HG02759 (cell line): ENCODE data around the gene MORN4.
"Not testable (repeated sequence)": the region's sequence is repeated elsewhere in the genome, so short reads cannot be mapped to it uniquely, and the experiment has no call there.

ENCODE experiments used
- ATAC-seq: cut with Tn5 transposase; IDR thresholded peaks from one replicate; pipeline ENCODE4 v1.9.1; 2021; ENCODE audit warnings: mild to moderate bottlenecking, moderate library complexity; ENCODE audit not compliant: unreplicated experiment

MORN4 gene

DNA sequence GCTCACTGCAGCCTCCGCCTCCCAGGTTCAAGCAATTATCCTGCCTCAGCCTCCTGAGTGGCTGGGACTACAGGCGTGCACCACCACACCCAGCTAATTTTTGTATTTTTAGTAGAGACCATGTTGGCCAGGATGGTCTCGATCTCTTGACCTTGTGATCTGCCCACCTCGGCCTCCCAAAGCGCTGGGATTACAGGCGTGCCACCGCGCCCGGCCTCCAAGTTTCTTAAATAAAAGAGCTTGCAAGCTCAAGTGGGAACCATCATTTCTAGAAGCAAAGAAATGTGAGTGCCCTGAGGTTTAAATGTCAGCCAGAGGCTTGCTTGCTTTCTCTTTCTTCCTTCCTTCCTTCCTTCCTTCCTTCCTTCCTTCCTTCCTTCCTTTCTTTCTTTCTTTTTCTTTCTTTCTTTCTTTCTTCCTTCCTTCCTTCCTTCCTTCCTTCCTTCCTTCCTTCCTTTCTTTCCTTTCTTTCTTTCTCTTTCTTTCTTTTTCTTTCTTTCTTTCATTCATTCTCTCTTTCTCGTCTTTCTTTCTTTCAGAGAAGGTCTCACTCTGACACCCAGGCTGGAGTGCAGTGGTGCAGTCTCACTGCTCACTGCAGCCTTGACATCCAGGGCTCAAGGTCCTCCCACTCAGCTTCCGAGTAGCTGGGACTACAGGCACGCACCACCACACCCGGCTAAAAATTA is 9.3 kb upstream of the MORN4 start:
- not testable (repeated sequence) for ATAC-seq

DNA sequence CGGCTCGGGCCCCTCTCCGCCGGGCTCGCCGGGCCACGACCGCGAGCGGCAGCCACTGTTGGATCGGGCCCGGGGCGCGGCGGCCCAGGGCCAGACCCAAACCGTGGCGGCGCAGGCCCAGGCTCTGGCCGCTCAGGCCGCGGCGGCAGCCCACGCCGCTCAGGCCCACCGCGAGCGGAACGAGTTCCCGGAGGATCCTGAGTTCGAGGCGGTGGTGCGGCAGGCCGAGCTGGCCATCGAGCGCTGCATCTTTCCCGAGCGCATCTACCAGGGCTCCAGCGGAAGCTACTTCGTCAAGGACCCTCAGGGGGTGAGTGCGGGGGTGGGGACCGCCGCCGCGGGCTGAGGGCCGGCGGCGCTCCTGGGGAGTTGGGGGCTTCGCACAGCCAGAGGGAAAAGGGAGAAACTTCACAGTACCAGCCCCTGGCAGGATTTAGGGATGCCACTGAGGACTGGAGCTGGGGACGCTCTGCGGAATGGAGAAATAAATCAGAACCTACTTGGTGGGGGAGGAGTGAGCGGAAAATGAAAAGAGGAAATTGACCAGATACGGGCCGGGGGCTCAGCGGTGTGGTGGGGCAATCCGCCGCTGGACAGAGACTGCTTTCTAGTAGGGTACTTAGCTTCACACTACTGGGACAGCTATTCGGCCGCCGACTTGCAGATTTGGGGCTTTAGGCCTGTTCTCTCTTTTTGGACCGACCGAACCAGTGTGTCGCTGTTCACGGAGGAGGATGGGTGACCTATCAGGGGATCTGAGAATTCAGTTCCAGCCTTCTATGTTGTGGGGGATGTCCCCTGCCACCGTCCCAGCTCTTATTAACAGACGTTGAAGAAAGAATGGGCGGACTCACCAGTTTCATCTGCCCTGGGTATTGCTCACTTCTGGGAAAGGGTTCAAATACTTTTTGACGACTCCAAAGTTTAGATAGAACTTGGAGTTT is 7.8 kb upstream of the MORN4 start:
- peak; percentile 34 for ATAC-seq

DNA sequence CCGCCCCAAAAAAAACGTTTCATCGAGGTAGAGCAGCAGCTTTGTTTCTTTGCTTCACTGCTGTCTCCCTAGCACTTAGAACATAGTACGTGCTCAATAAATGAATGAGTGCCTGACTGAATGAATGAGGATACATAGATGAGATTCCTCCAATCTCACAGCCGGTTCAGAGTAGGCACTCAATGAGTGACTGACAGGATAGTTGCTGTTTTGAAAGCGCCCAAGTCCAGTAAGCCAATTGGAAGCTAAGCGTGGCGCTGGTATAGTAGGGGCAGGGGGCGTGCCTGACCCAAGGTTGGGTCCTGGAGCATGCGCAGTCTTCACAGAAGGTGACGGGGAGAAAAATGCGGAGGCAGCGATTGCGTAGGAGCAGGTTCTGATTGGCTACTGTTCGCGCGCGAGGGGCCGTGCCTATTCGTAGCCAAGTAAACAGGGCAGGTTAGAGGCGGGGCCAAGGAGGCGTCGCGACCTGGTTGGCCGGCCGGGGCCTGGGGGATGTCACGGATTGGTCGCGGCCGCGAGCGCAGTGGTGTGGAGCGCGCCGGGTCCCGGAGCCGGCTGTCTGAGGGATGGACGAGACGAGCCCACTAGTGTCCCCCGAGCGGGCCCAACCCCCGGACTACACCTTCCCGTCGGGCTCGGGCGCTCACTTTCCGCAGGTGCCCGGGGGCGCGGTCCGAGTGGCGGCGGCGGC is 7.0 kb upstream of the MORN4 start, which contains the start of gene PI4K2A:
PI4K2A (plus strand) TSS at position 498 of the 694 bp plus-strand sequence; CDS start at position 570, 72 bp downstream.
- peak; percentile 99 for ATAC-seq

DNA sequence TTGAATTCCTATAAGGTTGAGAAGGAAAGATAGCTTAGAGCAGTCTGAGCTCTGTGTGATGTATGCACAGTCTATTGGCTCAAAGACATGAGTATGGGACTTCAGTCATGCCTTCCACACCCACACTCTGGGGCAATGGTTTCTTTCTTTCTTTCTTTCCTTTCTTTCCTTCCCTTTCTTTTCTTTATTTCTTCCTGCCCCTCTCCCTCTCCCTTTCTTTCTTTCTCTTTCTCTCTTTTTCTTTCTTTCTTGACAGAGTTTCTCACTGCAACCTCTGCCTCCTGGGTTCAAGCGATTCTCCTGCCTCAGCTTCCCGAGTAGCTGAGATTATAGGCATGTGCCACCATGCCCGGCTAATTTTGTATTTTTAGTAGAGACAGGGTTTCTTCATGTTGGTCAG is 5.8 kb upstream of the MORN4 start:
- ATAC-seq: not testable (repeated sequence)

DNA sequence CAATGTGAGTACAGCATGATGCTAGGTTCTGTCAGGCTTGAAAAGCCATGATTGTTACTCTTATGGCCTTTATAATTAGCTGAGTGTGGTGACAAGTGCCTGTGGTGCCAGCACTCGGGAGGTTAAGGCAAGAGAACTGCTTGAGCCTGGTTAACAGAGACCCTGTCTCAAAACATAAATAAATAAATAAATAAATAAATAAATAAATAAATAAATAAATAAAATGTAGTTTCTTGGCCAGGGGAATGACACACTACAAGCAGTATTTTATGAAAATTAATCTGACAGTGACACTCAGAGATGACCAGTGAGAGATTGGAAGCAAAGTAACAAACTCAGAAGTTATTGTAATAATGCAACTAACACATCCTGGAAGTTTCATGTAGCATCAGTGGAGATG is 2.3 kb upstream of the MORN4 start:
- ATAC-seq: no peak

DNA sequence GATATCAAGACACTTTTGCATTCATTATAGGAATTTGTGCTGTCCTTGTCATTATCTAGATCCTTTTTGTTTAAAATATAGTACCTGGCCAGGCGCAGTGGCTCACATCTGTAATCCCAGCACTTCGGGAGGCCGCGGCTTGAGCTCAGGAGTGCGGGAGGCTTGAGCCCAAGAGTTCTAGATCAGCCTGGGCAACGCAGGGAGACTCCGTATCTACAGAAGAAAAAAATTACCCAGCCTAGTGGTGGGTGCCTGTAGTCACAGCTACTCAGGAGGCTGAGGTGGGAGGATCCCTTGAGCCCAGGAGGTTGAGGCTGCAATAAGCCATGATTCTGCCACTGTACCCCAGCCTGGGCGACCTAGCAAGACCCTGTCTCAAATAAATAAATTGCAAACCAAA is 621 bp upstream of the MORN4 start:
- no peak for ATAC-seq

DNA sequence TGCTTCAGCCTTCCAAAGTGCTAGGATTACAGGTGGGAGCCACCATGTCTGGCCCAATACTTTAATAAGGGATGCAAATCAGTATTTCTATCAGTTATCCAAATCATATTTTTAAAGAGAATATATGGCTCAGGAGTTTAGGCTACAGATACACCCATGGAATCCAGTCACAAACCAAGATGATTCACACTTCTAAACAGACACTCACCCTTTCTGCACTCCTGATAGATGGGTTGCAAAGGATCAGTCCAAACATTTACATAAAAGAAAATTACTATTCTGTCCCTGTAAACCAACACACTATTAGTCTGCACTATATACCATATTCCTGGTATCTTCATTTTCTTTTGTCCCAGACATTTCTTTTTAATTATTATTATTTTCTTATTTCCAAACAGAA is 2.2 kb downstream of the MORN4 start:
- no peak for ATAC-seq

DNA sequence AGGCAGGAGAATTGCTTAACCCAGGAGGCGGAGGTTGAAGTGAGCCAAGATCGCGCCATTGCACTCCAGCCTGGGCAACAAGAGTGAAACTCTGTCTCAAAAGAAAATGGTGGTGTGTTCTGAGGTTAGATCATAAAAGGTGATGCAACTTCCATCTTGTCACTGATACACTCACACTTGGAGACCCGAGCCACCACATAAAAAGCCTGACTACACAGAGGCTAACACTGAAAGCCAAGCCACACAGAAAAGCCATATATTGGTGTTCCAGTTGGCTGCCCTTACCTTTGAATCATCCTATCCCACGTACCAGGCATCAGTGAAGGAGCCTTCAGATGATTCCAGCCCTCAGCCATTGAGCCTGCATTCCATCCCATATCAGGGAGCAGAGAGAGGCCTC is 4.0 kb downstream of the MORN4 start:
- ATAC-seq: no peak

DNA sequence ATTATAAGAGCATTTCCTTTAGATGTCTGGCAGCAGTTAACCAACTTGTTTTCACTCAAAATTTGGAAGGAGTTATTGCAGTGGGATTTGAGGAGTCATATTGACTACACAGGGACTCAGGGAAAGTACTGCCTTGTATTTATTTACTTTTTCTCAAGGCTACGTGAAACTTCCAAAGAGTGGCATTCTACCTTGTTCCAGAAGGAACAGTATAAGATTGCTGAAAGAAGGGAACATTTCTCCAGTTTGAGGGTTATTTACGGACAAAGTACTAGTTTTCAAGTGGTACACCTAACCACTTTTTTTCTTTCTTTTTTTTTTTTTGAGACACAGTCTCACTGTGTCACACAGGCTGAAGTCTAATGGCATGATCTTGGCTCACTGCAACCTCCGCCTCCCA is 5.1 kb downstream of the MORN4 start:
- ATAC-seq: no peak

DNA sequence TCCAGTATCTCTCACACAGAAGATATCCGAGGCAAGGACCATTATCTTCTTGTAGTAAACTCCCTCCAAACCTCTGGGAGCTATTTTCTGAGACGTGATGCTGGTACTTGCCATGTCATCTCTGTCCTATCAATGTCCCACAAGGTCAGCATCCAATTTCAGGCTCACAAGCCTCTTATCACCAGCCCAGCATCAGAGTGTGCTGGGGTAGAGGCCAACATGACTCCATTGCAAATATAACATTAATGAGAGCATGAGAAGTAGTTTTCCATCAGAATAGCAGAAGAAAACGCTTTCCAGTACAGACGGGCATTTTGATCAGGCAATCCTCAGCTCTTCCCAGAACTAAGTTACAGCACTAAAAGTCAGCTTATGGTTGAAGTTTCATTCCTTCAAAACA is 5.6 kb downstream of the MORN4 start:
- ATAC-seq: no peak

DNA sequence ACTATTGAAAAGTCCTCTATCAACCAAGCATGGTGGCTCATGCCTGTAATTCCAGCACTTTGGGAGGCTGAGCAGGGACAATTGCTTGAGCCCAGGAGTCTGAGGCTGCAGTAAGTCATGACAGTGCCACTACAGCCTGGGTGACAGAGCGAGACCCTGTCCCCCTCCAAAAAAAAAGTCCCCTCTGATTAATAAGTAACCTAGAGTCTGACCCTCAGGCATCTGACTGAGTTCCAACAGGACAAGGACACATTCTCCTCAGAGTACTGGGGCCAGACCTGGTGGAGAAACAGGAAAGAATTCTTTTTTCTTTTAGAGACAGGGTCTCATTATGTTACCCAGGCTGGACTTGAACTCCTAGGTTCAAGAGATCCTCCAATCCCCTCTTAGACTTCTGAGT is 10.0 kb downstream of the MORN4 start:
- no peak for ATAC-seq

DNA sequence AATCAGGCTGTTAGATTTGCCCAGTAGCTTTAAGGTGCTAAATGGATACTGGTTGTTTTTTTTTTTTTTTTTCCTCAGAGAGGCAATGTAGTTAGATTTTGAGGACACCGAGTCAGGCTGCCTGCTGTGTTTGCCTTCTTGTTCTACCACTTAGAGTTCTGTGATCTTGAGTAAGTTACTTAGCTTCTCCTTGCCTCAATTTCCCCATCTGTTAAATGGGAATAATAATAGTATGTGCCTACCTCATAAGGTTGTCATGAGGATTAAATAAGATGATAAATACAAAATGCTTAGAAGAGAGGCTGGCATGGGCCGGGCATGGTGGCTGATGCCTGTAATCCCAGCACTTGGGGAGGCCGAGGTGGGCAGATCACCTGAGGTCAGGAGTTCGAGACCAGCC is 14.6 kb downstream of the MORN4 start:
- ATAC-seq: no peak

DNA sequence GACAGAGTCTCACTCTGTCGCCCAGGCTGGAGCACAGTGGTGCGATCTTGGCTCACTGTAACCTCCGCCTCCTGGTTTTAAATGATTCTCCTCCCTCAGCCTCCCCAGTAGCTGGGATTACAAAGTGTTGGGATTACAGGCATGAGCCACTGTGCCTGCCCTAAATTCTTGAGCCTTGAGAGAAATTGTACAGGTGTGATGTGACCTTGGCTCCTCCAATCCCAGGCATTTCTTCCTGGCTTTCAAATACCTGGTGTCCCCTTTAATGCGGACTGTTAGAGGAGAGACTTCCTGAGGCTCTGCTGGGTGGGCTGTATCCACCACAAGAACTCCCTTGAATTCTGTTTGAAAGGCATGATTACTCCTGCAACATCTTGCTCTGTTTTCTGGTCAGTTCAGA is 15.0 kb downstream of the MORN4 start:
- ATAC-seq: no peak

DNA sequence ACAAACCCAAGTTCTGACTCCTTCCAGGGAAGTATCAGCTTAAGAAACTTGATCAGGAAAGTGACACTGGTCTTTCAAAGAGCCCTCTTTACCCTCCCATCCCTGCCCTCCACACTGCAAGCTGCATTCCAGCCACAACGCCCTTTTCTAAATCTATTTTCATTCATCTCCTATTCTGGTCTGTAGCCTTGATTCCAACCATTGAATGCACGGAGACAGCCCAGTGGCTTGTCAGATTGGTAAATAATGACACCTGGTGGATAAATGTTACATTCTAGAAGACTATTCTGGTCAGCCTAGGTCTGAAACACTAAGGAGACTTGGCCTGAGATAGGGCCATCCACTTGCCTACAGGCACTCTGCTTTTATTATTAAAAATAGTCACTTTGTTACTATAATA is 20.9 kb downstream of the MORN4 start:
- ATAC-seq: no peak

DNA sequence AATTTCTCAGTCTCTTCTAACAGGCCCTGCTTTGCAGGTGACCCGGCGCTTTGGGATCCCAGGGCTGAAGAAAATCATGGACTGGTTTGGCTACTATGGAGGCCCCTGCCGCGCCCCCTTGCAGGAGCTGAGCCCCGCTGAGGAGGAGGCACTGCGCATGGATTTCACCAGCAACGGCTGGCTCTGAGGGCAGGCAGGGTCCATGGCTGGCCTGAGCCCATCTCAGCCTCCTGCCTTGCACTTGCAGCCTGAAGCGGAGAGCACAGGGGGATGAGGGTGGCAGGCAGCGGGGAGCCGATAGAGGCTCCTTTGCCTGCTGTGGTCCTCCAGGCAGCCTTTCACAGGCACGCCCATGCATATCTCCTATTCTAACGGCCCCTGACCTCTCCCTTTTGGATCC is 21.8 kb downstream of the MORN4 start:
- no peak for ATAC-seq

DNA sequence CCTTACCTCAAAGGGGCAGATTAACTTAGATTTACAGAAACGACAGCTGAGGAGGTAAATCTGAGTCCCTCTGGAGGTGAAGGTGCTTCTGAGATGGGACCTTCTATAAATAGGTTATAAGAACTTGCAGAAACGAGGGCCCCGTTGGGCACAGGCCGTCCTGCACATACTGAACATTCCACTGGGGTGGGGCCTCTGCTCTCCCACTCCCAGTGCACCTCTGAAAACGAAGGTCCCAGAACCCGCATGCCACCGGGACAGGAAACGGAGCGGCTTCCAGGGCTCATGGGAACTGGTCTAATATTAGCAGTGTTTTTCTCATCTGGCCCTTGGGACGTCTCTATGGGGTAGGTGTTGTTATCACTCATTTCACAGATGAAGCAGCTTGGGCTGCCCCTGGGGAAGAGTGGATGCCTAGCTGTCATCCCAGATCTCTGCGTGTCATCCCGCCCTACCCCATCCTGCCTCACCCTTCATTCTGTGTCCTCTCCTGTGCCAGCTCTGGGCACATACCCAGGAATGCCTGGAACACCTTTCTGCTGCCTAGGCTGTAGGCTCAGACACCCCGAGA is 24.2 kb downstream of the MORN4 start:
- ATAC-seq: no peak

DNA sequence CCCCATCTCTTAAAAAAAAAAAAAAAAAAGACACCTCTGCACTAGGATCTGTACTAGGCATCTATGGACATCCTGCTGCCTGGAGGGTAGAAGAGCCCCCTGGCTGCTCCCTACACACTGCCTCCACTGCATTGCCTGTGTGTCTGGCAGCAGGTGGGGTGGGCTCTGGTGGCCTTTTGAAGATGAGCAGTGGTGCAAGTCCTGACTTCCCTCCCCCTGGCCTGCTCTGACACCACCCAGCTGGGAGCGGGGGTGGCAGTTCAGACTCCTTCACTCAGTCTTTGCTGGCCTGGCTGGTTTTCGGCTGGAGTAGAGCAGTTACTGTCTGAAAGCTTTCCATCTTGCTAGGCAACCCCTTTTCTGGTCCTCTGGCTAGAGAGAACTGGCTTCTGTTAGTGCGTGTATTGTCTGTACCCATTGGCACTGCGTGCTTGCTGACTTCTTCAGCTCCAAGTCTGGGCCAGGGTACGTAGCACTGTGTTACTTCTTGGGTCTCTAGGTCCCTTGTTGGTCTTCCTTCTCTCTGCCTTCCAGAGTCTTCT is 26.1 kb downstream of the MORN4 start:
- no peak for ATAC-seq

DNA sequence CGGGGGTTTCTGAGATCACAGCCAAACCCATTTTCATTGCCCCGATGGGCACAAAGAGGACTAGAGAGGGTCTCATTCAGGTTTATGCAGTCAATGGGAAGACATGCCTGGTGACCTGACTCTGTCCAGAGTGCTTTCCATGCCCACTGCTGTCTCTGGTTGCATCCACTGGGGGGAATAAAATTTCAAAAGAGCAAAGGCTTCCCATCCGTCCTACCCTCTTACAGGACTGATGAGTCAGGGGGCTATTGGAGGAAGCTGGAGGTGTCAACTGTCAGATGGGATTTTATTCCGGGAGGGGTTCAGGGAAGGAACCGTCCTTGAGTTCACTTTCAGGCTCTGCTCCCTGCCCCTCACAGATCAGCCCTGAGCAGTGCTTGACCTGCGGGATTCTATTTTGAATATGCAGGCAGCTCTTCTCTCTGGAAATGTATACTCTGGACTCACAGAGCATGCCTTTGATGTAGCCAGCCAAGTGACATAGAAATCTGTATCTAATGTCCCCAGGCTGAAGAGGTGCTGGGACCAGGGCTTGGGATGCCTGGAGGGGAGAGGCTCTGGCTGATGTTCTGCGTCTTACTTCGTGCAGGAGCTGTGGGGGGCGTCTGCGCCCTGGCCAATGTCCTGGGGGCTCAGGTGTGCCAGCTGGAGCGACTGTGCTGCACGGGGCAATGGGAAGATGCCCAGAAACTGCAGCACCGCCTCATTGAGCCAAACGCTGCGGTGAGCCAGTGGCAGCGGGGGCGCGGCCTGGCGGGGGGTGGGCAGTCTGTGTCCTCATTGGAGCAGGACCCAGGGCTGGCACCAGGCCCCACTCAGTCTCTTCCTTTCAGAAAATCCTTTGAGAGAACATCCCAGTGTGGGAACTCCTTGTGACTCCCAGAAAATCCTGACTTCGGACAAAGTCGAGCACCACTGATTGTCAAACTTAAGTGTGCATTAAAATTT is 31.8 kb downstream of the MORN4 start:
- no peak for ATAC-seq

DNA sequence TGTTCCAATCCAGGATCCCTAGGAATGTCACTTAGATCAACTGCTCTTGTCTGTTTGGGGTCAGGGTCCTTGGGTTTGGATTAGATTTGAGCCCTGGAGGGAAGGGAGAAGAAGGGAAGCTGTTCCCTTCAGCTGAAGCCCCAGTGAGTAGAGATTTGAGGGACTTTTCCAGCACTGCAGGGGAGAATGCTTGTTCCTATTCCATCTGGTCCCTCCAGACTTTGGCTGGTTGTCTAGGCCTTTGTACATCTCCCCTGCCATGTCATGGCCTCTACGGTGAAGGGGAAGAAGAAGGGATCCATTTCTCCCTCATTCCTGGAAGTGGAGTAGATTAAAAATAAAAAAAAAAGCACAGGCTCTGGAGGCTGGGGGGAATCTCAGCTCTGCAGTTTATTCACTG is 32.7 kb downstream of the MORN4 start:
- no peak for ATAC-seq

DNA sequence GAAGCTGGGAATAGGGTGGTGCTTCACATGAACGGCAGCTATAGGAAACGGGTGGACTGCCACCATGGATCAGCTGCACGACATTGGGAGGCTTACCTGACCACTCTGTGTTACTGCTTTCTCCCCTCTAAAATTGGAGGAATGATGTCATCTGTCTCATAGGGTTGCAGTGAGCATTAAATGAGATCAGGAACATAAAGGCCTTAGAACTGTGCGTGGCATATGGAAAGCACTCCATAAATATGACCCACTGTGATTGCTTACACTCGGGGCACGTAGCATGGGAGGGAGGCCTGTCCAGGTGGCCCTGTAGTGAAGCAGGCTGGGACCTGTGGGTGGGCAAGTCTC is 34.1 kb downstream of the MORN4 start:
- ATAC-seq: no peak
